ENCODE results near the gene OR1B1. TPM values are rescaled to one million over a fixed set of nuclear protein-coding genes. Genes with fewer than 3 reads are reported as not detected.
"Not testable (repeated sequence)": the region's sequence is repeated elsewhere in the genome, so short reads cannot be mapped to it uniquely, and the experiment has no call there.

Gene OR1B1
- not detected for polyA plus RNA-seq

GRCh38 chr9:122657527-122657926, at the start of gene OR1B1:
OR1B1 (minus strand) TSS chr9:122657627.
- Mint-ChIP-seq H3K36me3 (no peaks in the 10 kb centered on the region), H3K4me3 (no peak within 1 kb of the TSS), H3K9me3 (peaks cover 0 to 4% (median 0%) of the 10 kb centered on the region in 3 donors), H3K4me1 (no peaks in the 10 kb centered on the region), H3K27me3 (peaks cover 10% of the 10 kb centered on the region), H3K27ac (no peak within 1 kb of the TSS)

GRCh38 chr9:122695696-122696095, 38.3 kb upstream of the OR1B1 start:
- H3K4me1 Mint-ChIP-seq, result no peaks in the 10 kb centered on the region
- no peaks in the 10 kb centered on the region for H3K27me3 Mint-ChIP-seq
- no peaks in the 10 kb centered on the region for H3K36me3 Mint-ChIP-seq
- no peak overlapping the region for H3K27ac Mint-ChIP-seq
- peaks cover 4 to 19% (median 6%) of the 10 kb centered on the region in 3 donors for H3K9me3 Mint-ChIP-seq
- no peak overlapping the region for H3K4me3 Mint-ChIP-seq

GRCh38 chr9:122684851-122685250, 27.4 kb upstream of the OR1B1 start:
- peaks cover 6% of the 10 kb centered on the region for H3K27me3 Mint-ChIP-seq
- peaks cover 0 to 18% (median 10%) of the 10 kb centered on the region in 3 donors for H3K9me3 Mint-ChIP-seq
- no peaks in the 10 kb centered on the region for H3K36me3 Mint-ChIP-seq
- no peak overlapping the region for H3K4me3 Mint-ChIP-seq
- no peak overlapping the region for H3K27ac Mint-ChIP-seq
- no peaks in the 10 kb centered on the region for H3K4me1 Mint-ChIP-seq

GRCh38 chr9:122672481-122672880, 15.1 kb upstream of the OR1B1 start:
- H3K36me3 Mint-ChIP-seq, result no peaks in the 10 kb centered on the region
- H3K9me3 Mint-ChIP-seq, result peaks cover 2 to 16% (median 7%) of the 10 kb centered on the region in 3 donors
- peaks cover 1% of the 10 kb centered on the region for H3K27me3 Mint-ChIP-seq
- H3K4me1 Mint-ChIP-seq, result no peaks in the 10 kb centered on the region
- no peak overlapping the region for H3K4me3 Mint-ChIP-seq
- H3K27ac Mint-ChIP-seq, result no peak overlapping the region

- peaks cover 9% of the 10 kb centered on the region for H3K27me3 Mint-ChIP-seq
Observed at GRCh38 chr9:122661416-122661815, 4.0 kb upstream of the OR1B1 start, which contains the start of gene OR1L1. OR1L1 (plus strand) TSS chr9:122661716; CDS start chr9:122661716, 0 bp downstream.

GRCh38 chr9:122656378-122656777, 1.0 kb downstream of the OR1B1 start:
- Mint-ChIP-seq H3K4me3 (no peak overlapping the region), H3K27me3 (peaks cover 6% of the 10 kb centered on the region), H3K9me3 (peaks cover 0 to 4% (median 0%) of the 10 kb centered on the region in 3 donors), H3K36me3 (no peaks in the 10 kb centered on the region), H3K27ac (no peak overlapping the region), H3K4me1 (no peaks in the 10 kb centered on the region)

More at GRCh38 chr9:122661416-122661815, 4.0 kb upstream of the OR1B1 start, which contains the start of gene OR1L1:
- Mint-ChIP-seq H3K9me3 (peaks cover 1 to 3% (median 2%) of the 10 kb centered on the region in 3 donors), H3K4me1 (no peaks in the 10 kb centered on the region), H3K4me3 (no peak within 1 kb of the TSS), H3K36me3 (no peaks in the 10 kb centered on the region), H3K27ac (no peak within 1 kb of the TSS)

- H3K4me3 Mint-ChIP-seq, result no peak overlapping the region
- peaks cover 4 to 25% (median 11%) of the 10 kb centered on the region in 3 donors for H3K9me3 Mint-ChIP-seq
- no peaks in the 10 kb centered on the region for H3K4me1 Mint-ChIP-seq
- no peak overlapping the region for H3K27ac Mint-ChIP-seq
- H3K36me3 Mint-ChIP-seq, result no peaks in the 10 kb centered on the region
- peaks cover 6% of the 10 kb centered on the region for H3K27me3 Mint-ChIP-seq
Observed at GRCh38 chr9:122642226-122642625, 15.2 kb downstream of the OR1B1 start.

GRCh38 chr9:122619996-122620395, 37.4 kb downstream of the OR1B1 start:
- Mint-ChIP-seq H3K27me3 (peaks cover 11% of the 10 kb centered on the region), H3K9me3 (peaks cover 0 to 6% (median 2%) of the 10 kb centered on the region in 3 donors), H3K36me3 (peaks cover 6% of the 10 kb centered on the region), H3K4me1 (no peaks in the 10 kb centered on the region), H3K4me3 (no peak overlapping the region), H3K27ac (no peak overlapping the region)

- Mint-ChIP-seq H3K36me3 (peaks cover 4% of the 10 kb centered on the region), H3K27me3 (peaks cover 3% of the 10 kb centered on the region), H3K27ac (no peak within 1 kb of the TSS), H3K4me3 (no peak within 1 kb of the TSS), H3K9me3 (peaks cover 0 to 5% (median 0%) of the 10 kb centered on the region in 3 donors), H3K4me1 (no peaks in the 10 kb centered on the region)
Observed at GRCh38 chr9:122614362-122614761, 43.1 kb downstream of the OR1B1 start, which contains the start of gene OR1Q1. OR1Q1 (plus strand) TSS chr9:122614738; CDS start chr9:122614738, 0 bp downstream.

GRCh38 chr9:122609804-122610203, 47.6 kb downstream of the OR1B1 start:
- H3K4me3 Mint-ChIP-seq, result no peak overlapping the region
- peaks cover 6% of the 10 kb centered on the region for H3K27me3 Mint-ChIP-seq

GRCh38 chr9:122606587-122606986, 50.8 kb downstream of the OR1B1 start:
- H3K9me3 Mint-ChIP-seq, result peaks cover 0 to 5% (median 0%) of the 10 kb centered on the region in 3 donors
- no peaks in the 10 kb centered on the region for H3K4me1 Mint-ChIP-seq
- H3K4me3 Mint-ChIP-seq, result no peak overlapping the region
- no peak overlapping the region for H3K27ac Mint-ChIP-seq
- peaks cover 6% of the 10 kb centered on the region for H3K27me3 Mint-ChIP-seq
- H3K36me3 Mint-ChIP-seq, result no peaks in the 10 kb centered on the region

More at GRCh38 chr9:122609804-122610203, 47.6 kb downstream of the OR1B1 start:
- Mint-ChIP-seq H3K9me3 (peaks cover 0 to 5% (median 0%) of the 10 kb centered on the region in 3 donors), H3K27ac (no peak overlapping the region), H3K4me1 (no peaks in the 10 kb centered on the region), H3K36me3 (no peaks in the 10 kb centered on the region)

- Mint-ChIP-seq H3K27ac (no peak overlapping the region), H3K36me3 (no peaks in the 10 kb centered on the region), H3K9me3 (peaks cover 2 to 6% (median 2%) of the 10 kb centered on the region in 3 donors), H3K4me3 (no peak overlapping the region), H3K4me1 (no peaks in the 10 kb centered on the region), H3K27me3 (peaks cover 8% of the 10 kb centered on the region)
Observed at GRCh38 chr9:122605691-122606090, 51.7 kb downstream of the OR1B1 start.

GRCh38 chr9:122583284-122583683, 74.1 kb downstream of the OR1B1 start, which contains the start of gene OR1L8:
OR1L8 (minus strand) TSS chr9:122583384; CDS start chr9:122568477, 14,907 bp downstream.
- H3K4me1 Mint-ChIP-seq, H3K27me3 Mint-ChIP-seq, H3K4me3 Mint-ChIP-seq, H3K9me3 Mint-ChIP-seq, H3K36me3 Mint-ChIP-seq: not testable (repeated sequence)
- H3K27ac Mint-ChIP-seq, result peak within 1 kb of the TSS in 1 of 3 donors; percentile 33

- Mint-ChIP-seq H3K9me3 (peaks cover 0 to 2% (median 0%) of the 10 kb centered on the region in 3 donors), H3K4me1 (no peaks in the 10 kb centered on the region), H3K4me3 (no peak overlapping the region), H3K27ac (no peak overlapping the region), H3K27me3 (no peaks in the 10 kb centered on the region), H3K36me3 (peaks cover 4% of the 10 kb centered on the region)
Observed at GRCh38 chr9:122580360-122580759, 77.1 kb downstream of the OR1B1 start.

- Mint-ChIP-seq H3K36me3 (peaks cover 4% of the 10 kb centered on the region), H3K4me1 (no peaks in the 10 kb centered on the region), H3K9me3 (peaks cover 0 to 2% (median 0%) of the 10 kb centered on the region in 3 donors), H3K4me3 (no peak overlapping the region), H3K27me3 (no peaks in the 10 kb centered on the region), H3K27ac (no peak overlapping the region)
Observed at GRCh38 chr9:122579874-122580273, 77.6 kb downstream of the OR1B1 start.

Measured in IgD-negative memory B cell (primary cell).